KOPT-K1 (cell line): ENCODE data around the gene RELN.
"Not testable (repeated sequence)": the region's sequence is repeated elsewhere in the genome, so short reads cannot be mapped to it uniquely, and the experiment has no call there.

Experiments
- H3K27ac ChIP-seq: fragments of 200-600 bp; sonication (generic); 2 replicates; pipeline ENCODE4 v1.5.1; 2016; ENCODE audit warnings: antibody characterized with exemption, mild to moderate bottlenecking, low read depth, low read length; ENCODE audit not compliant: poor library complexity, severe bottlenecking
- H3K36me3 ChIP-seq: fragments of 200-600 bp; sonication (generic); 2 replicates; pipeline ENCODE4 v1.5.1; 2017; ENCODE audit warnings: antibody characterized with exemption, mild to moderate bottlenecking, low read length, moderate library complexity; ENCODE audit not compliant: insufficient read depth
- H3K9me3 ChIP-seq: fragments of 200-600 bp; sonication (generic); 2 replicates; pipeline ENCODE4 v1.5.1; 2017; ENCODE audit warnings: antibody characterized with exemption, low read length, mild to moderate bottlenecking; ENCODE audit not compliant: insufficient read depth, poor library complexity, severe bottlenecking

The RELN gene

DNA sequence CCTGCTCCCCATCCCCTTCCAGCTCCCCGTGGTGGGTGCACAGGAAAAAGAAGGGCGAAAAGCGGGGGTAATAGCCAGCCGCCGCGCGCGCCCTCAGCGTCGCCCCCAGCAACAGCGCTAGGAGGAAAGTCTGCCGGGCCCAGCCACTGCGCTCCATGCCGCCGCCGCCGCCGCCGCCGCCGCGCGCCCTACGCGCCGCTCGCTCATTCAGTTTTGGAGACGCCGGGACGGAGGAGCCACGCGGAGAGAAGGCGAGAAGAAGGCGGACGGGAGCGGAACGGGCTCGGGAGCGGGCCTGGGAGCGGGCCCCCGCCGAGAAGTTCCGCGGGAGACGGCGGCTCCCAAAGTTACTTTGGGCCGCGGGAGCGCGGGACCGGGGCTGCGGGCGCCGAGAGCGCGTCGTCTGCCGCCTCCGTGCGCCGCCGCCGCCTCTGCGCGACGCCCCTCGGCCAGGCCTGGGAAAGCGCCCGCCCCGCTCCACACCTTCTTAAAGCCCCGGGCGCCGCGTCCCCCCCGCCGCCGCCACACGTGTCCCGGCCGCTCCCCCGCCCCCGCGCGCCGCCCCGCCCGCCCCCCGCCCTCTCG is at the start of gene RELN:
TSS of gene RELN (minus strand) at position 459 of the 585 bp plus-strand sequence. CDS start at position 157, 302 bp downstream.
- Histone ChIP-seq H3K9me3 (no peaks in the 10 kb centered on the region), H3K36me3 (no peaks in the 10 kb centered on the region), H3K27ac (no peak within 1 kb of the TSS)

GRCh38 chr7:104038136-104038535 is 48.7 kb upstream of the RELN start:
- H3K9me3 ChIP-seq = peaks cover 7% of the 10 kb centered on the region
- no peaks in the 10 kb centered on the region for H3K36me3 ChIP-seq
- H3K27ac ChIP-seq = no peak overlapping the region

DNA sequence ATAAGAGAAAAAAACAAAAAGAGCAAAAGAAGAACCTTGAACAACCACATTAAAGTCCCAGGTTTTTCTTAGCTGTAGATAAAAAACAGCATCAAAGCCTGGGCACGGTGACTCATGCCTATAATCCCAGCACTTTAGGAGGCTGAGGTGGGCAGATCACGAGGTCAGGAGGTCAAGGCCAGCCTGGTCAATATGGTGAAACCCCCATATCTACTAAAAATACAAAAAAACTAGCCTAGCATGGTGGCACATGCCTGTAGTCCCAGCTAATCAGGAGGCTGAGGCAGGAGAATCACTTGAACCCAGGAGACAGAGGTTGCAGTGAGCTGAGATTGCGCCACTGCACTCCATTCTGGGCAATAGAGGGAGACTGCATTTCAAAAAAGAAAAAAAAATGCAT is 47.4 kb upstream of the RELN start:
- not testable (repeated sequence) for H3K36me3 ChIP-seq, H3K27ac ChIP-seq, H3K9me3 ChIP-seq

GRCh38 chr7:104035351-104035750 is 45.9 kb upstream of the RELN start:
- peaks cover 7% of the 10 kb centered on the region for H3K9me3 ChIP-seq
- H3K27ac ChIP-seq = no peak overlapping the region
- H3K36me3 ChIP-seq = no peaks in the 10 kb centered on the region

- Histone ChIP-seq H3K9me3 (peaks cover 7% of the 10 kb centered on the region), H3K27ac (no peak overlapping the region)
Measured at GRCh38 chr7:104034679-104035078, 45.2 kb upstream of the RELN start.

GRCh38 chr7:104033837-104034236 is 44.4 kb upstream of the RELN start:
- Histone ChIP-seq H3K27ac (no peak overlapping the region), H3K9me3 (peaks cover 7% of the 10 kb centered on the region)

More at GRCh38 chr7:104034679-104035078, 45.2 kb upstream of the RELN start:
- no peaks in the 10 kb centered on the region for H3K36me3 ChIP-seq

DNA sequence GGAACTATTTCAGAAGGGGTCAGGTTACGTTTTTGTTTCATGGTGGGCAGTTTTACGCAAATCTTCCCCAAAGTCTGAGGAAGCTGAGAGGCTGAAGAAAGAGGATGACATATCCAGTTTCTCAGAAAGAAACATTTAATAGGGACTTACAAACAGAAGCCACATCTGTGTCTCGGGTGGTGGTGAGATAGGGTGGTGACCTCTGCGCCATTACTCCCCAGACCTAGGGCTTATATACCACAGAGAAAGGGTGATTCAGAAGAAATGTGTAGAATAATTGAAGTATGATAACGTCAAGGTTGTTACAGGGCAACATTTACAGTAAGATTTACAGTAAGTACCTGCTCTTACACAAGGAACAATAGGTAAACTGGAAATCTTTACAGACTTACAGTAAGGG is 43.0 kb upstream of the RELN start:
- Histone ChIP-seq H3K36me3 (no peaks in the 10 kb centered on the region), H3K9me3 (peaks cover 7% of the 10 kb centered on the region), H3K27ac (no peak overlapping the region)

More at GRCh38 chr7:104033837-104034236, 44.4 kb upstream of the RELN start:
- H3K36me3 ChIP-seq = no peaks in the 10 kb centered on the region

DNA sequence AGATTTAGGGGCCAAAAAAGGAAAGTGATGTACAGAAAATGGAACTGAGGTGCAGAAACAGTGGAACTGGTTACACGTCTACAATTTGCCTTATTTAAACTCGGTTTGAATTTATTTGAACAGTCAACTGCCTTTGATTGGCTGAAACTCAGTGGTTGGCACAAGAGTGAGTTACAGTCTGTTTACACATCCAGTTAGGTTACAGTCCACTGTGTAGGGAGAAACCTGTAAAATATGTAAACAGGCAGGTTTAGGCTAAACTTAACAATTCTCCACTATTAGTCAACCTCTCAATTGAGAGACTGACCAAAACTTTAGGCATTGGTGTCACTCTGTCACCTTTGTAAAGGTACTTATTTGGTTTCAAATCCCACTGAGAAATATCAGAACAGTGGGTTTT is 40.3 kb upstream of the RELN start:
- Histone ChIP-seq H3K9me3 (peaks cover 3% of the 10 kb centered on the region), H3K27ac (no peak overlapping the region), H3K36me3 (no peaks in the 10 kb centered on the region)

GRCh38 chr7:104024632-104025031 is 35.2 kb upstream of the RELN start:
- Histone ChIP-seq H3K36me3 (no peaks in the 10 kb centered on the region), H3K27ac (no peak overlapping the region), H3K9me3 (peaks cover 15% of the 10 kb centered on the region)

GRCh38 chr7:104023100-104023499 is 33.6 kb upstream of the RELN start:
- H3K27ac ChIP-seq = no peak overlapping the region
- peaks cover 15% of the 10 kb centered on the region for H3K9me3 ChIP-seq
- no peaks in the 10 kb centered on the region for H3K36me3 ChIP-seq

- Histone ChIP-seq H3K9me3 (peaks cover 15% of the 10 kb centered on the region), H3K36me3 (no peaks in the 10 kb centered on the region), H3K27ac (no peak overlapping the region)
Measured at GRCh38 chr7:104018425-104018824, 29.0 kb upstream of the RELN start.

GRCh38 chr7:104017001-104017400 is 27.5 kb upstream of the RELN start:
- Histone ChIP-seq H3K36me3 (no peaks in the 10 kb centered on the region), H3K9me3 (peaks cover 3% of the 10 kb centered on the region), H3K27ac (no peak overlapping the region)

DNA sequence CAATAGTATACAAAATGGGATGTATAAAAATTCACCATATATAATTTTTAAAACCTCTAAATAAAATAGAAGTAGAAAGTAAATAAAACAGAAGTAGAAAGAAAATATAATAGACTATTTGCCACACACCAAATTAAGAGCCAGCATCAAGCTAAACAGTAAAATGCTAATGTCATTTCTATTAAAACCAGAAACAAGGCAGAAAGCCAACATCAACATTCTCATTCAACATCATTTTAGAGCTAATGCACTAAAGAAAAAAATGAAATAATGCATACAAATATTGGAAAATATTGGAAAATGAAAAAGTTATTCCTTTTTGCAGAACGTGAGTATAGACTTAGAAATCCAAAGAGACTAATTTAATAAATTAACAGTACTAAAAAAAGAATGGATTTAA is 23.4 kb upstream of the RELN start:
- Histone ChIP-seq H3K9me3 (no peaks in the 10 kb centered on the region), H3K36me3 (no peaks in the 10 kb centered on the region), H3K27ac (no peak overlapping the region)

GRCh38 chr7:104011829-104012228 is 22.4 kb upstream of the RELN start:
- Histone ChIP-seq H3K9me3 (no peaks in the 10 kb centered on the region), H3K36me3 (no peaks in the 10 kb centered on the region), H3K27ac (no peak overlapping the region)

- H3K36me3 ChIP-seq = no peaks in the 10 kb centered on the region
Measured at GRCh38 chr7:104010052-104010909, 20.8 kb upstream of the RELN start.

GRCh38 chr7:104008107-104008506 is 18.6 kb upstream of the RELN start:
- no peaks in the 10 kb centered on the region for H3K9me3 ChIP-seq
- H3K36me3 ChIP-seq = no peaks in the 10 kb centered on the region

More at GRCh38 chr7:104010052-104010909, 20.8 kb upstream of the RELN start:
- Histone ChIP-seq H3K9me3 (no peaks in the 10 kb centered on the region), H3K27ac (no peak overlapping the region)

More at GRCh38 chr7:104008107-104008506, 18.6 kb upstream of the RELN start:
- H3K27ac ChIP-seq = no peak overlapping the region
